Breast epithelium (tissue), 4 donors: Measurements from ENCODE around the gene HOMER1. TPM values are rescaled to one million over a fixed set of nuclear protein-coding genes. Genes with fewer than 3 reads are reported as not detected.

Experiments used
- DNase-seq, 2 donors: peaks; one replicate each; pipeline ENCODE4 v3.0.0-alpha.2; 2019; ENCODE audit warnings: low spot score in 2 of 2
- H3K27ac ChIP-seq, 2 donors: fragments of 200-600 bp; sonication (generic) in 1 of 2; one replicate each; pipeline ENCODE4 v1.5.1; 2016 to 2019; ENCODE audit warnings: mild to moderate bottlenecking in 1 of 2
- H3K27me3 ChIP-seq, 2 donors: fragments of 200-600 bp; sonication (generic) in 1 of 2; one replicate each; pipeline versions ENCODE4 v1.5.1 to v1.6.0; 2017 to 2019; ENCODE audit warnings: control low read depth in 1 of 2, mild to moderate bottlenecking in 1 of 2
- H3K36me3 ChIP-seq: fragments of 200-600 bp; one replicate; pipeline ENCODE4 v1.5.1; 2019
- H3K4me1 ChIP-seq, 2 donors: fragments of 200-600 bp; sonication (generic); one replicate each; pipeline ENCODE4 v1.5.1; 2016 to 2019; ENCODE audit warnings: control low read depth in 1 of 2
- H3K4me3 ChIP-seq, 3 donors: fragments of 200-600 bp; sonication (generic); 1 replicate in 2 of 3; 2 replicates in 1 of 3; pipeline ENCODE4 v1.5.1; 2016 to 2019; ENCODE audit warnings: mild to moderate bottlenecking in 3 of 3, moderate library complexity in 2 of 3
- H3K9me3 ChIP-seq, 2 donors: fragments of 200-600 bp; sonication (generic) in 1 of 2; one replicate each; pipeline ENCODE4 v1.5.1; 2016 to 2019; ENCODE audit warnings: control low read depth in 1 of 2
- CTCF ChIP-seq, 3 donors: fragments of 450-650 bp; IDR thresholded peaks; one replicate each; pipeline ENCODE4 v1.5.1; 2016 to 2017; ENCODE audit warnings: antibody characterized with exemption in 3 of 3, mild to moderate bottlenecking in 3 of 3, moderate library complexity in 3 of 3
- POLR2A ChIP-seq: fragments of 450-650 bp; IDR thresholded peaks from one replicate; pipeline ENCODE4 v1.6.1; 2016; ENCODE audit warnings: antibody characterized with exemption, mild to moderate bottlenecking, moderate library complexity
- POLR2AphosphoS5 ChIP-seq, 3 donors: sonication (generic); formaldehyde crosslinking; IDR thresholded peaks; one replicate each; pipeline ENCODE4 v1.6.1; 2017; ENCODE audit warnings: antibody characterized with exemption in 3 of 3
- intact Hi-C: fragments of 100-400 bp; cut with DNase I; formaldehyde crosslinking; loops from one replicate; pipeline ENCODE4 v1.15.1; 2023; ENCODE audit warnings: low total_unique reads
- total RNA-seq, 3 donors: library from RNA; depleted of rRNA; stranded (reverse); fragments of >200 nt; gene quantifications; one replicate each; pipeline ENCODE4 v1.1.0, GENCODE V29; 2016

Gene HOMER1
- total RNA-seq, 3 donors from 2014 or later, result 3.2 to 26.2 (median 18.7) TPM

DNA sequence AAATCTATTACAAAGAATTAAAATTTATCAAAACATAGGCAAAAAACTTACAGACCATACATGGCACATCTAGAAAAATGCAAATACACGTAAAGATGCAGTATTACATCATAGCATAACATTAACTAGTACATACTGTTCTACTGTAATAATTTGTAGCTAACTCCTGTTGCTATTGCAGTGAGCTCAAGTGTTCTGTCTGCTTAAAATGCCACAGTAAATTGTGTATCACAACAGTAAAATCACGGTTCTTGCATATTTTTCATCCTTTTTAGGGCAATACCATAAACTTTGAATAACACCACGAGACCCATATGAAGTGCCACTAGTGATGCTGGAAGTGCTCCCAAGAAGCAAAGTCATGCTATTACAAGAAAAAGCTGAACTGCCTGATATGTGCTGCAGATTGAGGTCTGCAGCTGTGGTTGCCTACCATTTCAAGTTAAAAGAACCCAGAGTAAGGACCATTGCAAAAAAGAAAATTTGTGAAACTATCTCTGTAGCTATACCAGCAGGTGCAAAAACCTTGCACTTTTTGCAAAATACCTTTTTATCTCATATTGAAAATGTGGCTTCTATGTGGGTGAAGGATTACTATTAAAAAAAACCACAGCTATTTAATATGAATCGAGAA lies 14.2 kb downstream of the HOMER1 start:
- no peaks in the 10 kb centered on the region for H3K36me3 ChIP-seq

DNA sequence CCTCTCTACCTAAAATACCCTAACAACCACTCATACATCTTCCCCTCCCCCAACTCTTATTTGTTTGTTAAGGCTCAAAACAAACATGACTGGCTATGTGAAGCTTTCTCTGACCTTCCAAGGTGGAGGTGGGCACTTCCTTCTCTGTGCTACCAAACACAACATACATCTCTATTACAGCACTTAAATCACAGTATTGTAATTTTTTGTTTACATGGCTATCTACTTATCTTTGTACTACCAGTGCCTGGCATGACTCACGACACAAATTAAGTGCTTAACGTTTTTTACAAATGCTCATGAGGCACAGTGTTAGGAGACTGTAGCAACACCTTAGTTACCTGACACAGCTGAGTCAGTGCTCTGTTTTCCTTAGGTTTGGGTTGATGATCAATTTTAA lies 18.6 kb downstream of the HOMER1 start:
- Histone ChIP-seq H3K4me3 (no peak overlapping the region), H3K27ac (no peak overlapping the region), H3K36me3 (no peaks in the 10 kb centered on the region), H3K27me3 (no peaks in the 10 kb centered on the region), H3K4me1 (no peaks in the 10 kb centered on the region), H3K9me3 (no peaks in the 10 kb centered on the region)
- DNase-seq, result no peak
- TF ChIP-seq CTCF (IDR thresholded peaks at IDR 0.05) (no peak), POLR2AphosphoS5 (IDR thresholded peaks at IDR 0.05) (no peak), POLR2A (no peak)
- intact Hi-C loops, result no loop called here

More for the DNA sequence above, 14.2 kb downstream of the HOMER1 start:
- H3K27ac ChIP-seq, result no peak overlapping the region
- H3K9me3 ChIP-seq, result no peaks in the 10 kb centered on the region
- H3K4me3 ChIP-seq, result no peak overlapping the region
- no peaks in the 10 kb centered on the region for H3K4me1 ChIP-seq
- TF ChIP-seq POLR2A (no peak), POLR2AphosphoS5 (IDR thresholded peaks at IDR 0.05) (no peak), CTCF (IDR thresholded peaks at IDR 0.05) (no peak)
- intact Hi-C loops, result no loop called here
- H3K27me3 ChIP-seq, result no peaks in the 10 kb centered on the region
- no peak for DNase-seq

DNA sequence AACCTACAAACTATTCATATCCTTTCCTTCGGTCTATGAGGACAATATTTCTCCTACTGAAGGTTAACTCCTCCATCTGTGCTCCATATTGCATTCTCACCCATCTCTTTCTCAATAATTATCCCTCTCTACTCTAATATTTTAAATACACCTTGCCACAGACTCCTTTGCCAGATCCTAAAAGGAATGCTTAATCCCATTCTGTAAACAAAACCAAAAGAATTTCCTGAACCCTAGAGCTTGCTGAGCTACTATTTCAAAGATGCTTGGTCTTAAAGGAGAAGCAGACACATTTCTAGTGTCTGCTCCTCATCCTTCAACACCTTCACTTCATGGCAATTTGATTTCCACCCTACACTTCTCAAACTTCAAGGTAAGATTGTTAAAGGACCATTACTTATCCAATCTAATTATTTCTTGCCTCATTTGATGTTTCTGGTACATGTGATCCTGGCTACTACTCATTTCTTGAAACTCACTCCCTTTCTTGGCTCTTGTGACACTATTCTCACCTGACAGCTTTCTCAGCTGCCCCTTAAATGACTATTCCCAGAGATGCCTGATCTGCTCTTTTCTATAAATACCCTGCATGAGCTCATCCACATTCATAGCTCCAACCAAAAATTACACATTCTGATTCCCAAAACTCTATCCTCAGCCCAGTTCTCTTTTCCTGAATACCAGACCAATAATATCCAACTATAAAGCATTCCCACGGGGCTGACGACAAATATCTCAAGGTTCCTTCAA lies 20.2 kb downstream of the HOMER1 start:
- Histone ChIP-seq H3K36me3 (no peaks in the 10 kb centered on the region), H3K4me3 (no peak overlapping the region), H3K27me3 (no peaks in the 10 kb centered on the region), H3K9me3 (no peaks in the 10 kb centered on the region), H3K27ac (no peak overlapping the region), H3K4me1 (no peaks in the 10 kb centered on the region)
- TF ChIP-seq CTCF (IDR thresholded peaks at IDR 0.05), result no peak
- no peak for TF ChIP-seq POLR2AphosphoS5 (IDR thresholded peaks at IDR 0.05)
- no peak for DNase-seq
- intact Hi-C loops, result no loop called here

DNA sequence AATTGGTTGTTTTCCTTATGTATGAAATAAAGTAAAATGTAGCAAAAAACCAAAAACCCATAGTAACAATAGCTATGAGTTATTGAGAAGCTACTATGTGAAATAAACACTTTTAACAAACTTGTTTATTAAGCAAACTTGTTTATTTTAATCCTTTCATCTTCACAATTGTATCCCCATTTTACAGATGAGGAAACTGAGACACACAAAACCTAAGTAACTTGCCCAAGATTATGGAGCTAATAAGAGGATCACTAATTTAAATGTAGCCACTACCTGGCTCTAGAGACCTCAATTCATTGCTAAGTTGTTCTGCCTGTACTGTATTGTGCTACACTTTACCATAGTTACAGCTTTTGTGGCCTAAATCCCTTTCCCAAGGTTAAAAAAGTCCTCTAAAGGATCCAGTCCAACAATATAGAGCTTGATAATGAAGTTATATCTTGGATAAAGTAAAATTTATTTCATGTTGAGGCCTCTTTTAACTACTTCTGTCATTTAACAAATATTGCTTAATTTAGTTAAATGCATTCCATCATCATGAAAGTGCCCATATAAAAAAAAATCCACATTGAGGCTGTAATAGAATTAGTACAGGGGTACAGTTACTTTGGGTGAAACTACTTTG lies 22.1 kb downstream of the HOMER1 start:
- TF ChIP-seq POLR2A (no peak), POLR2AphosphoS5 (IDR thresholded peaks at IDR 0.05) (no peak), CTCF (IDR thresholded peaks at IDR 0.05) (no peak)
- H3K27ac ChIP-seq, result no peak overlapping the region
- no peak overlapping the region for H3K4me3 ChIP-seq
- H3K36me3 ChIP-seq, result no peaks in the 10 kb centered on the region
- intact Hi-C loops, result no loop called here
- DNase-seq, result no peak
- H3K9me3 ChIP-seq, result no peaks in the 10 kb centered on the region
- no peaks in the 10 kb centered on the region for H3K27me3 ChIP-seq
- H3K4me1 ChIP-seq, result no peaks in the 10 kb centered on the region
